Transverse colon (tissue), 3 donors: ENCODE measurements around the gene CSTB.

Experiments
- EP300 ChIP-seq: sonication (generic); formaldehyde crosslinking; IDR thresholded peaks from one replicate; pipeline ENCODE4 v1.6.1; 2017; ENCODE audit warnings: antibody characterized with exemption, low read depth
- POLR2A ChIP-seq: fragments of 450-650 bp; IDR thresholded peaks from one replicate; pipeline ENCODE4 v1.6.1; 2016; ENCODE audit warnings: antibody characterized with exemption, mild to moderate bottlenecking, moderate library complexity
- TF ChIP-seq, protein P1 (sequence below), 5 experiments: fragments of 200-600 bp in 3 of 5; fragments of 450-650 bp in 2 of 5; sonication (generic) in 3 of 5; IDR thresholded peaks; 1 replicate in 2 of 5; 2 replicates in 3 of 5; pipeline ENCODE4 v1.5.1; 2016 to 2017; ENCODE audit warnings: antibody characterized with exemption in 5 of 5, inconsistent platforms in 3 of 5, mild to moderate bottlenecking in 2 of 5, moderate library complexity in 1 of 5

- TF ChIP-seq, protein P1, sequence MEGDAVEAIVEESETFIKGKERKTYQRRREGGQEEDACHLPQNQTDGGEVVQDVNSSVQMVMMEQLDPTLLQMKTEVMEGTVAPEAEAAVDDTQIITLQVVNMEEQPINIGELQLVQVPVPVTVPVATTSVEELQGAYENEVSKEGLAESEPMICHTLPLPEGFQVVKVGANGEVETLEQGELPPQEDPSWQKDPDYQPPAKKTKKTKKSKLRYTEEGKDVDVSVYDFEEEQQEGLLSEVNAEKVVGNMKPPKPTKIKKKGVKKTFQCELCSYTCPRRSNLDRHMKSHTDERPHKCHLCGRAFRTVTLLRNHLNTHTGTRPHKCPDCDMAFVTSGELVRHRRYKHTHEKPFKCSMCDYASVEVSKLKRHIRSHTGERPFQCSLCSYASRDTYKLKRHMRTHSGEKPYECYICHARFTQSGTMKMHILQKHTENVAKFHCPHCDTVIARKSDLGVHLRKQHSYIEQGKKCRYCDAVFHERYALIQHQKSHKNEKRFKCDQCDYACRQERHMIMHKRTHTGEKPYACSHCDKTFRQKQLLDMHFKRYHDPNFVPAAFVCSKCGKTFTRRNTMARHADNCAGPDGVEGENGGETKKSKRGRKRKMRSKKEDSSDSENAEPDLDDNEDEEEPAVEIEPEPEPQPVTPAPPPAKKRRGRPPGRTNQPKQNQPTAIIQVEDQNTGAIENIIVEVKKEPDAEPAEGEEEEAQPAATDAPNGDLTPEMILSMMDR (IDR thresholded peaks at IDR 0.05) = no peak
- TF ChIP-seq POLR2A = no peak
- no peak for TF ChIP-seq EP300
These were observed 7.1 kb upstream of the CSTB start for GRCh38 chr21:43783098-43783700.
